CMK (cell line): ENCODE data around the gene DDX51.
"Not testable (repeated sequence)": the region's sequence is repeated elsewhere in the genome, so short reads cannot be mapped to it uniquely, and the experiment has no call there.

Experiments
- DNase-seq: peaks from one replicate; pipeline ENCODE4 v3.0.0-alpha.2; 2010; ENCODE audit warnings: low read depth

The DDX51 gene

GRCh38 chr12:132139912-132140311, 4.2 kb downstream of the DDX51 start:
- no peak for DNase-seq

- DNase-seq = no peak
Measured at GRCh38 chr12:132138941-132139871, 4.9 kb downstream of the DDX51 start.

GRCh38 chr12:132137483-132138125, 6.5 kb downstream of the DDX51 start:
- no peak for DNase-seq

- not testable (repeated sequence) for DNase-seq
Measured at GRCh38 chr12:132136226-132136625, 7.9 kb downstream of the DDX51 start.

GRCh38 chr12:132134653-132135183, 9.4 kb downstream of the DDX51 start:
- DNase-seq = not testable (repeated sequence)

GRCh38 chr12:132133952-132134652, 10.0 kb downstream of the DDX51 start:
- no peak for DNase-seq

GRCh38 chr12:132132609-132133430, 11.3 kb downstream of the DDX51 start:
- DNase-seq = no peak

- DNase-seq = no peak
Measured at GRCh38 chr12:132131952-132132351, 12.2 kb downstream of the DDX51 start.

GRCh38 chr12:132131229-132131628, 12.9 kb downstream of the DDX51 start:
- DNase-seq = no peak

GRCh38 chr12:132130690-132131089, 13.4 kb downstream of the DDX51 start:
- no peak for DNase-seq

- DNase-seq = no peak
Measured at GRCh38 chr12:132129007-132129406, 15.1 kb downstream of the DDX51 start.

- DNase-seq = no peak
Measured at GRCh38 chr12:132127041-132127440, 17.1 kb downstream of the DDX51 start.

GRCh38 chr12:132125736-132126135, 18.4 kb downstream of the DDX51 start:
- no peak for DNase-seq

- DNase-seq = peak; percentile 54
Measured at GRCh38 chr12:132124766-132125425, 19.2 kb downstream of the DDX51 start.

- peak; percentile 52 for DNase-seq
Measured at GRCh38 chr12:132123970-132124765, 20.0 kb downstream of the DDX51 start.

GRCh38 chr12:132121283-132121682, 22.8 kb downstream of the DDX51 start:
- no peak for DNase-seq

GRCh38 chr12:132118876-132119275, 25.2 kb downstream of the DDX51 start:
- no peak for DNase-seq

- no peak for DNase-seq
Measured at GRCh38 chr12:132117558-132117875, 26.6 kb downstream of the DDX51 start.

- DNase-seq = no peak
Measured at GRCh38 chr12:132116709-132117557, 27.2 kb downstream of the DDX51 start.
